K562 (cell line): ENCODE measurements around the gene SERINC5. TPM values are rescaled to one million over a fixed set of nuclear protein-coding genes. Genes with fewer than 3 reads are reported as not detected.

ENCODE experiments used
- ATAC-seq: fragments of 200-7000 bp; cut with Tn5 transposase; 3 replicates; pipeline ENCODE4 v1.9.1; 2020; ENCODE audit warnings: moderate library complexity
- BruUV-seq: library from RNA; stranded (reverse); fragments of 400-500 nt; replicated peaks from 2 replicates; lab custom pipeline; 2021; lab: Mats Ljungman, UMichigan
- CTCF ChIA-PET: fragments of 300-600 bp; formaldehyde crosslinking; extraction: SDS; loops from one replicate; lab custom pipeline; 2021; ENCODE audit warnings: low intra/inter-chr PET ratio; lab: Yijun Ruan, JAX
- POLR2A ChIA-PET: fragments of 300-600, 350-650 bp; sonication (Branson Sonifier 250); formaldehyde crosslinking; extraction: SDS; loops from one replicate; lab custom pipeline; 2021; ENCODE audit warnings: antibody characterized with exemption, inconsistent platforms; lab: Yijun Ruan, JAX
- DNase-seq, 4 experiments: peaks; one replicate each; pipeline versions ENCODE4 v3.0.0 to v3.0.0-alpha.2; 2011 to 2018; ENCODE audit warnings: low spot score in 3 of 4, mixed read lengths in 3 of 4; ENCODE audit errors: extremely low read depth in 1 of 4
- FAIRE-seq: peaks from 2 replicates; lab custom pipeline; 2011; peaks lifted over from hg19 to GRCh38; lab: Jason Lieb, UNC
- H2AFZ ChIP-seq: 2 replicates; pipeline ENCODE4 v1.6.0; 2011; ENCODE audit warnings: low read depth, low read length, control low read depth, inconsistent platforms
- H3K27ac ChIP-seq: fragments of 200-600 bp; 3 replicates; pipeline ENCODE4 v1.8.0; 2011; ENCODE audit warnings: low read depth, mild to moderate bottlenecking, control low read depth, inconsistent platforms, low read length, moderate library complexity, mixed read lengths; ENCODE audit errors: extremely low read depth
- H3K27me3 ChIP-seq, 2 experiments: fragments of 300-600 bp in 1 of 2; 2 replicates in 1 of 2; 3 replicates in 1 of 2; pipeline versions ENCODE4 v1.6.0 to v1.8.0; 2011; ENCODE audit warnings: inconsistent platforms in 2 of 2, low read length in 2 of 2, mild to moderate bottlenecking in 1 of 2, mixed read lengths in 1 of 2, moderate library complexity in 1 of 2; ENCODE audit not compliant: control insufficient read depth in 2 of 2, insufficient read depth in 2 of 2
- H3K36me3 ChIP-seq: fragments of 300-600 bp; 3 replicates; pipeline ENCODE4 v1.8.0; 2011; ENCODE audit warnings: mild to moderate bottlenecking, low read length, inconsistent platforms; ENCODE audit not compliant: control insufficient read depth, insufficient read depth
- H3K4me1 ChIP-seq, 2 experiments: fragments of 200-600 bp in 1 of 2; replicated peaks in 1 of 2; 2 replicates in 1 of 2; 3 replicates in 1 of 2; pipeline versions ENCODE4 v1.5.1 to v1.8.0; 2011; ENCODE audit warnings: inconsistent platforms in 2 of 2, low read length in 2 of 2, mild to moderate bottlenecking in 1 of 2, mixed read lengths in 1 of 2, moderate library complexity in 1 of 2; ENCODE audit not compliant: control insufficient read depth in 2 of 2, insufficient read depth in 2 of 2
- H3K4me2 ChIP-seq: 2 replicates; pipeline ENCODE4 v1.6.1; 2011; ENCODE audit warnings: low read length, control low read depth, inconsistent platforms, mixed read lengths; ENCODE audit not compliant: insufficient read depth
- H3K4me3 ChIP-seq: fragments of 200-600 bp; sonication (generic), shearing (Covaris generic); 2 replicates; pipeline ENCODE4 v1.5.1; 2016; ENCODE audit warnings: control low read depth, inconsistent platforms
- H3K79me2 ChIP-seq: fragments of 200-600 bp; 3 replicates; pipeline ENCODE4 v1.8.0; 2011; ENCODE audit warnings: low read length, inconsistent platforms; ENCODE audit not compliant: control insufficient read depth, insufficient read depth
- H3K9ac ChIP-seq, 2 experiments: 2 replicates each; pipeline versions ENCODE4 v1.6.0 to v1.6.1; 2011; ENCODE audit warnings: low read depth in 2 of 2, low read length in 2 of 2, control low read depth in 1 of 2, inconsistent platforms in 1 of 2, mild to moderate bottlenecking in 1 of 2, mixed read lengths in 1 of 2; ENCODE audit not compliant: insufficient read depth in 1 of 2
- H3K9me1 ChIP-seq: one replicate; pipeline ENCODE4 v1.6.0; 2011; ENCODE audit warnings: inconsistent platforms, mild to moderate bottlenecking, low read length, moderate library complexity; ENCODE audit not compliant: control insufficient read depth, insufficient read depth
- H3K9me3 ChIP-seq: replicated peaks from 2 replicates; pipeline ENCODE4 v1.5.1; 2011; ENCODE audit warnings: low read depth, low read length, inconsistent platforms; ENCODE audit not compliant: control insufficient read depth, insufficient read depth
- H4K20me1 ChIP-seq: replicated peaks from 2 replicates; pipeline ENCODE4 v1.6.1; 2011; ENCODE audit warnings: low read length, inconsistent platforms, mixed read lengths; ENCODE audit not compliant: control insufficient read depth, insufficient read depth
- BCL6 ChIP-seq: fragments of 250-450 bp; sonication (Bioruptor Pico); IDR thresholded peaks from 2 replicates; pipeline ENCODE4 v1.4.0; 2020
- CREB5 ChIP-seq: fragments of 250-450 bp; sonication (Bioruptor Pico); IDR thresholded peaks from 2 replicates; pipeline ENCODE4 v1.5.0; 2020; ENCODE audit warnings: mild to moderate bottlenecking
- GABPB2 ChIP-seq: fragments of 250-450 bp; sonication (Bioruptor Pico); conservative IDR thresholded peaks from 2 replicates; pipeline ENCODE4 v1.5.1; 2021; ENCODE audit warnings: mild to moderate bottlenecking
- GMEB1 ChIP-seq: fragments of 250-450 bp; sonication (Bioruptor Pico); IDR thresholded peaks from 2 replicates; pipeline ENCODE4 v1.4.0; 2020; ENCODE audit warnings: mild to moderate bottlenecking
- RFX7 ChIP-seq: fragments of 250-450 bp; sonication (Bioruptor Pico); IDR thresholded peaks from 2 replicates; pipeline ENCODE4 v1.5.1; 2021; ENCODE audit warnings: mild to moderate bottlenecking
- TBL1XR1 ChIP-seq, 2 experiments: IDR thresholded peaks; 2 replicates each; pipeline ENCODE4 v1.6.1; 2012; ENCODE audit warnings: improper control_type of control experiment in 2 of 2, low read length in 2 of 2, mild to moderate bottlenecking in 1 of 2
- THRAP3 ChIP-seq: fragments of 450-650 bp; IDR thresholded peaks from 2 replicates; pipeline ENCODE4 v1.6.1; 2016; ENCODE audit warnings: mild to moderate bottlenecking, inconsistent platforms, borderline replicate concordance
- ZNF57 ChIP-seq: fragments of 450-650 bp; formaldehyde crosslinking; IDR thresholded peaks from 2 replicates; pipeline ENCODE4 v1.4.0; 2020; ENCODE audit warnings: mild to moderate bottlenecking, moderate library complexity
- WGBS: fragments of 100-300 bp; shearing (Covaris generic); methylation state at CpG from one replicate; pipeline ENCODE4 v1.1.6; 2016; ENCODE audit warnings: low coverage, mixed read lengths; ENCODE audit not compliant: insufficient coverage; ENCODE audit errors: missing lambda C conversion rate; 5-methylcytosine and 5-hydroxymethylcytosine counted together
- in situ Hi-C: fragments of 300-500 bp; cut with MboI; formaldehyde crosslinking; loops from 4 replicates; pipeline ENCODE4 v1.15.0; 2018; ENCODE audit warnings: inconsistent platforms, mixed read lengths
- intact Hi-C: fragments of 100-400 bp; cut with micrococcal nuclease; formaldehyde crosslinking; loops from 2 replicates; pipeline ENCODE4 v1.14.2; 2022
- polyA plus RNA-seq, 8 experiments: library from polyadenylated mRNA; depleted of rRNA in 4 of 8; stranded (reverse) in 5 of 8; unstranded in 3 of 8; fragments of >200 nt; fragmentation: Nextera tagmentation in 2 of 8; fragmentation: Illumina TruSeq in 1 of 8; extraction: Ambion mirVana in 2 of 8; extraction: Trizol in 1 of 8; gene quantifications; 2 replicates each; pipeline versions ENCODE4 v1.2.1 to v1.2.3, GENCODE V29; 2011 to 2014; ENCODE audit warnings: inconsistent platforms in 1 of 8, missing spikeins in 1 of 8
- total RNA-seq, 7 experiments: library from RNA; depleted of rRNA in 6 of 7; stranded (reverse); fragments of >200 nt in 6 of 7; fragmentation: Illumina TruSeq in 2 of 7; extraction: Trizol in 2 of 7; gene quantifications; 2 replicates each; pipeline versions ENCODE4 v1.2.1 to v1.2.3, GENCODE V29; 2011 to 2021; ENCODE audit warnings: low replicate concordance in 1 of 7
- TF ChIP-seq, protein P1 (sequence below): fragments of 250-450 bp; sonication (Bioruptor Pico); IDR thresholded peaks from 2 replicates; pipeline ENCODE4 v1.5.0; 2021

Gene SERINC5
- total and polyA plus RNA-seq, 9 of the 15 experiments (the other 6 are each of a cell fraction or from before 2014, with no cell fraction given) = 1.4 to 7.9 (median 3.7) TPM

DNA sequence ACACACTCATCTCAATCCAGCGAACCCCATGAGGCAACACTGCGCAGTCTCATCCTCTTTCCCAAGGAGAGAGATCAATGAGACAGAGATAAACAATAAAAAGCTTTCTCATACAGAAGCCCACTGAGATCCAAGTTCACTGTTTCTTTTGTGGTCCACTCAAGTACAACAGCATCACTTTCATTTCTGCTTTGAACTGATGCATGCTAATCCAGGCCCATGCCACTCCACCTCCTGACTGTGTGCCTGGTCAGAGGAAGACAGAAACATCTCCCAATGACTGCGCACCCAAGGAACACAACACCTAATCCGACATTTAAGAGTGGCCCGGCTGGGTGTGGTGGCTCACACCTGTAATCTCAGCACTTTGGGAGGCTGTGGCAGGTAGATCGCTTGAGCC is 104.0 kb downstream of the SERINC5 start:
- intact Hi-C loops (no loop called here), in situ Hi-C loops (no loop called here)
- H3K9ac ChIP-seq = no peak overlapping the region
- DNase-seq = no peak
- no peaks in the 10 kb centered on the region for H3K36me3 ChIP-seq
- ATAC-seq = no peak
- no peaks in the 10 kb centered on the region for H3K9me1 ChIP-seq
- H4K20me1 ChIP-seq = no peaks in the 10 kb centered on the region
- FAIRE-seq = no peak
- no peak overlapping the region for H3K27ac ChIP-seq
- 66% methylated on average over 6 of the region's 6 CpGs for WGBS
- TF ChIP-seq GMEB1 (CRISPR knock-in tag) (no peak), ZNF57 (no peak), RFX7 (CRISPR knock-in tag) (no peak), GABPB2 (CRISPR knock-in tag) (no peak), CREB5 (no peak), THRAP3 (no peak), TBL1XR1 (IDR thresholded peaks at IDR 0.05; ENCODE audit: low read length in 2 of 2) (no peak), BCL6 (no peak)
- TF ChIP-seq, protein P1, sequence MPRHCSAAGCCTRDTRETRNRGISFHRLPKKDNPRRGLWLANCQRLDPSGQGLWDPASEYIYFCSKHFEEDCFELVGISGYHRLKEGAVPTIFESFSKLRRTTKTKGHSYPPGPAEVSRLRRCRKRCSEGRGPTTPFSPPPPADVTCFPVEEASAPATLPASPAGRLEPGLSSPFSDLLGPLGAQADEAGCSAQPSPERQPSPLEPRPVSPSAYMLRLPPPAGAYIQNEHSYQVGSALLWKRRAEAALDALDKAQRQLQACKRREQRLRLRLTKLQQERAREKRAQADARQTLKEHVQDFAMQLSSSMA (CRISPR knock-in tag) = no peak
- no peaks in the 10 kb centered on the region for H3K9me3 ChIP-seq
- POLR2A ChIA-PET = interaction anchor here (0.7 kb wide), 1 partner anchor 8 kb away, joined by 3 read pairs; no protein-coding TSS in a partner anchor
- no peaks in the 10 kb centered on the region for H3K79me2 ChIP-seq
- H3K4me1 ChIP-seq = no peaks in the 10 kb centered on the region
- no peak overlapping the region for H2AFZ ChIP-seq
- H3K4me3 ChIP-seq = no peak overlapping the region
- CTCF ChIA-PET = no interaction called here
- H3K27me3 ChIP-seq = no peaks in the 10 kb centered on the region
- H3K4me2 ChIP-seq = no peak overlapping the region
- BruUV-seq = no TSS peak
